Smooth muscle cell (in vitro differentiated cells): ENCODE results near the gene NANS. TPM values are rescaled to one million over a fixed set of nuclear protein-coding genes. Genes with fewer than 3 reads are reported as not detected.

Experiments
- DNase-seq: peaks from one replicate; lab custom pipeline; 2025; ENCODE audit not compliant: unreplicated experiment; lab: John Stamatoyannopoulos, UW
- H2AFZ ChIP-seq: fragments of 200-600 bp; sonication (generic); 2 replicates; pipeline ENCODE4 v1.6.0; 2016; ENCODE audit warnings: antibody characterized with exemption, low read depth, mild to moderate bottlenecking
- H3F3A ChIP-seq: fragments of 200-600 bp; sonication (generic); 2 replicates; pipeline ENCODE4 v1.6.0; 2017; ENCODE audit warnings: antibody characterized with exemption, low read depth
- H3K27ac ChIP-seq: fragments of 200-600 bp; sonication (generic); 2 replicates; pipeline ENCODE4 v1.5.1; 2016; ENCODE audit warnings: low read depth, mild to moderate bottlenecking
- H3K27me3 ChIP-seq: fragments of 200-600 bp; sonication (generic); 2 replicates; pipeline ENCODE4 v1.6.1; 2016; ENCODE audit warnings: low read depth, mild to moderate bottlenecking
- H3K36me3 ChIP-seq: fragments of 200-600 bp; sonication (generic); 2 replicates; pipeline ENCODE4 v1.5.1; 2016; ENCODE audit warnings: low read depth
- H3K4me1 ChIP-seq: fragments of 200-600 bp; sonication (generic); 2 replicates; pipeline ENCODE4 v1.5.1; 2016; ENCODE audit warnings: low read depth
- H3K4me2 ChIP-seq: fragments of 200-600 bp; sonication (generic); 2 replicates; pipeline ENCODE4 v1.6.0; 2016; ENCODE audit warnings: mild to moderate bottlenecking
- H3K4me3 ChIP-seq: fragments of 200-600 bp; sonication (generic); 2 replicates; pipeline ENCODE4 v1.5.1; 2016; ENCODE audit warnings: mild to moderate bottlenecking
- H3K79me2 ChIP-seq: fragments of 200-600 bp; sonication (generic); 2 replicates; pipeline ENCODE4 v1.6.0; 2016; ENCODE audit warnings: low read depth, mild to moderate bottlenecking
- H3K9ac ChIP-seq: fragments of 200-600 bp; sonication (generic); 2 replicates; pipeline ENCODE4 v1.6.0; 2016; ENCODE audit warnings: low read depth
- H3K9me3 ChIP-seq: fragments of 200-600 bp; sonication (generic); replicated peaks from 2 replicates; pipeline ENCODE4 v1.5.1; 2016; ENCODE audit warnings: low read depth
- H4K20me1 ChIP-seq: fragments of 200-600 bp; sonication (generic); 2 replicates; pipeline ENCODE4 v1.6.0; 2016; ENCODE audit warnings: low read depth
- CTCF ChIP-seq: fragments of 200-600 bp; sonication (generic); IDR thresholded peaks from 2 replicates; pipeline ENCODE4 v1.5.1; 2017; ENCODE audit warnings: borderline replicate concordance, mild to moderate bottlenecking, antibody characterized with exemption; ENCODE audit not compliant: insufficient read depth, poor library complexity, severe bottlenecking
- WGBS: methylation state at CpG from one replicate; pipeline ENCODE4 v1.1.7; 2016; ENCODE audit warnings: low lambda C conversion rate; 5-methylcytosine and 5-hydroxymethylcytosine counted together
- polyA plus RNA-seq: library from polyadenylated mRNA; unstranded; fragments of >200 nt; fragmentation: Nextera tagmentation; extraction: Ambion mirVana; gene quantifications from 2 replicates; pipeline ENCODE4 v1.2.1, GENCODE V29; 2016
- total RNA-seq: library from RNA; depleted of rRNA; stranded (reverse); fragments of >200 nt; gene quantifications from 2 replicates; pipeline ENCODE4 v1.2.3, GENCODE V29; 2014

Gene NANS
- total and polyA plus RNA-seq, 2 experiments from 2014 or later = 59.4 to 117 TPM

DNA sequence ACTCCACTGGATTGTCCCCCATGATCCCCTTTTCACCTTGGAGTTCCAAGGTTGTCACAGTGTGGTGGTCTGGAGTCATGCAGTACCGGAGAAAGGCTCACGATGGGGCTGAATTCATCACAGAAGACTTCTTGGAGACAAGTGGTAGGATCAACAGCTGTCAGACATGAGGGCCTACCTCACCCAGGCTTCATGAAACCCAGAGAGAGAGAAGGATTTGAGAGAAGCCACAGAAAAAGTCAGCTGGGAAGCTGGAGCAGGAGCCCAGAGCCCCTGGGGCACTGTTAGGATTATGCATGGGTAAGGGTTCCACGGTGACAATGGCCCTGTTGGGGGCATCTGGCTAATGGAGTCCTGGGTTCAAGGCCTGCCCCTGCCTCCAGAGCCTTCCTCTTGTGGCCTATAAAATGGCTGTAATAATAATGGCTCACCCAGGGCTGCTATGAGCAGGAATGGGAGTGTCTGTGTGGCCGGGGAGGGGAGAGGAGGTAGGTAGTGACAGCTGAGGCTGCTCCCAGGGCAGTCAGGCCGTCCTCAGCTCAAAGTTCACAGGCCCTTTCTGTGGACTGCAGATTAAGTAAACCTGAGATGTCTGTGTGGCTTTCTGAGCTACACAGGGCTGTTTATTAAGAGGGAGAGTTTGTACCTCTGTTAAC, 61.6 kb downstream of the NANS start:
- H3K4me3 ChIP-seq = peak overlapping the region; percentile 80
- no peaks in the 10 kb centered on the region for H3K4me1 ChIP-seq
- TF ChIP-seq CTCF = no peak
- no peaks in the 10 kb centered on the region for H4K20me1 ChIP-seq
- no peaks in the 10 kb centered on the region for H3F3A ChIP-seq
- 70% methylated on average over 5 of the region's 5 CpGs for WGBS
- H3K4me2 ChIP-seq = peak overlapping the region; percentile 92
- H2AFZ ChIP-seq = peak overlapping the region; percentile 93
- no peaks in the 10 kb centered on the region for H3K27me3 ChIP-seq
- H3K9me3 ChIP-seq = no peaks in the 10 kb centered on the region
- DNase-seq = no peak
- H3K9ac ChIP-seq = no peak overlapping the region
- no peak overlapping the region for H3K27ac ChIP-seq
- no peaks in the 10 kb centered on the region for H3K36me3 ChIP-seq
- H3K79me2 ChIP-seq = no peaks in the 10 kb centered on the region

- Histone ChIP-seq H4K20me1 (no peaks in the 10 kb centered on the region), H3K9ac (no peak within 1 kb of the TSS), H3K4me3 (peak within 1 kb of the TSS; percentile 80), H3F3A (no peaks in the 10 kb centered on the region), H3K27me3 (no peaks in the 10 kb centered on the region), H3K27ac (no peak within 1 kb of the TSS), H2AFZ (peak within 1 kb of the TSS; percentile 93), H3K9me3 (no peaks in the 10 kb centered on the region), H3K4me2 (peak within 1 kb of the TSS; percentile 92), H3K79me2 (no peaks in the 10 kb centered on the region), H3K4me1 (no peaks in the 10 kb centered on the region), H3K36me3 (no peaks in the 10 kb centered on the region)
- DNase-seq = peak; percentile 24
- no peak for TF ChIP-seq CTCF
- WGBS = 8% methylated on average over 67 of the region's 71 CpGs
Measured at GRCh38 chr9:98118640-98119601, 62.4 kb downstream of the NANS start, which contains the start of gene TRIM14. Gene TRIM14, minus strand, starts transcription at chr9:98119222. Its CDS starts 34 bp downstream, at chr9:98119188.

DNA sequence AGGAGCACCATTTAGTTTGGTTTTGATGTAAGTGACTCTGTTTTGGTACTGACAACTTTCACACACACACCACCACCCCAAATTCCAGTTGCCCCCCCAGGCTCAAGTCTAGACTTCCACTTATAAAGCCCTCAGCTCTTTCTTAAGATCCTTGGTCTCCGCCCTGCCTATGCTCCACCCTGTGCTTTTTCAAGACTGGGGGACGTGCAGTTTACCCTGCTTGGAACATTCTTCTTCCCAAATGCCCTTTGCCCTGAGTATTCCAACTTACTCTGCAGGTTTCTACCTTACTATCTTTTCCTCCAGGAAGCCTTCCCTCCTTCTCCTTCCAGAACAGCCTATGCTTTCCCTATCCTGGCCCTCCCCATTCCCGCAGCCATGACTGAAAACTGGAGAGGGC, 63.9 kb downstream of the NANS start:
- H3F3A ChIP-seq = no peaks in the 10 kb centered on the region
- no peaks in the 10 kb centered on the region for H4K20me1 ChIP-seq
- H3K9me3 ChIP-seq = no peaks in the 10 kb centered on the region
- H2AFZ ChIP-seq = no peak overlapping the region
- H3K9ac ChIP-seq = no peak overlapping the region
- H3K27ac ChIP-seq = no peak overlapping the region
- H3K27me3 ChIP-seq = no peaks in the 10 kb centered on the region
- no peak overlapping the region for H3K4me2 ChIP-seq
- DNase-seq = no peak
- no peaks in the 10 kb centered on the region for H3K79me2 ChIP-seq
- H3K4me1 ChIP-seq = no peaks in the 10 kb centered on the region
- H3K4me3 ChIP-seq = no peak overlapping the region
- WGBS = 85% methylated on average over 3 of the region's 3 CpGs
- no peaks in the 10 kb centered on the region for H3K36me3 ChIP-seq
- TF ChIP-seq CTCF = no peak
